Lower lobe of right lung (tissue), 2 donors: ENCODE results near the gene TMEM132C. TPM values are rescaled to one million over a fixed set of nuclear protein-coding genes. Genes with fewer than 3 reads are reported as not detected.

Experiments
- ATAC-seq, 2 donors: fragments of 200-7000 bp; cut with Tn5 transposase; one replicate each; pipeline ENCODE4 v1.9.1; 2020 to 2022; ENCODE audit warnings: mild to moderate bottlenecking in 2 of 2, moderate library complexity in 2 of 2
- DNase-seq: peaks from one replicate; pipeline ENCODE4 v3.0.0-alpha.2; 2020
- H3K27ac ChIP-seq: fragments of 200-600 bp; one replicate; pipeline ENCODE4 v1.8.0; 2022
- H3K27me3 ChIP-seq: fragments of 200-600 bp; one replicate; pipeline ENCODE4 v1.8.0; 2022; ENCODE audit warnings: low read depth
- H3K36me3 ChIP-seq: fragments of 200-600 bp; one replicate; pipeline ENCODE4 v1.8.0; 2022; ENCODE audit warnings: mild to moderate bottlenecking
- H3K4me1 ChIP-seq: fragments of 200-600 bp; one replicate; pipeline ENCODE4 v1.8.0; 2022
- H3K4me3 ChIP-seq: fragments of 200-600 bp; one replicate; pipeline ENCODE4 v1.8.0; 2022; ENCODE audit warnings: mild to moderate bottlenecking
- H3K9me3 ChIP-seq: fragments of 200-600 bp; one replicate; pipeline ENCODE4 v1.8.0; 2022
- intact Hi-C: fragments of 100-400 bp; cut with DNase I; formaldehyde crosslinking; loops from one replicate; pipeline ENCODE4 v1.11.0; 2022
- total RNA-seq: library from RNA; stranded (reverse); fragmentation: NEBNext Ultra II Directional; extraction: Animal tissue kit (Norgen Biotek cat#: 25700); gene quantifications from one replicate; pipeline ENCODE4 v1.2.1, GENCODE V29; 2021
- TF ChIP-seq, protein P1 (sequence below): fragments of 200-600 bp; IDR thresholded peaks from one replicate; pipeline ENCODE4 v1.8.0; 2022; ENCODE audit warnings: antibody characterized with exemption, mild to moderate bottlenecking
- donor health status: DM: no; HTN: yes; CAD: no; lungs with severe emphysema.

The TMEM132C gene
- total RNA-seq, 1 donor from 2014 or later, result 1.6 TPM

- H3K27me3 ChIP-seq, result no peaks in the 10 kb centered on the region
- TF ChIP-seq, protein P1, sequence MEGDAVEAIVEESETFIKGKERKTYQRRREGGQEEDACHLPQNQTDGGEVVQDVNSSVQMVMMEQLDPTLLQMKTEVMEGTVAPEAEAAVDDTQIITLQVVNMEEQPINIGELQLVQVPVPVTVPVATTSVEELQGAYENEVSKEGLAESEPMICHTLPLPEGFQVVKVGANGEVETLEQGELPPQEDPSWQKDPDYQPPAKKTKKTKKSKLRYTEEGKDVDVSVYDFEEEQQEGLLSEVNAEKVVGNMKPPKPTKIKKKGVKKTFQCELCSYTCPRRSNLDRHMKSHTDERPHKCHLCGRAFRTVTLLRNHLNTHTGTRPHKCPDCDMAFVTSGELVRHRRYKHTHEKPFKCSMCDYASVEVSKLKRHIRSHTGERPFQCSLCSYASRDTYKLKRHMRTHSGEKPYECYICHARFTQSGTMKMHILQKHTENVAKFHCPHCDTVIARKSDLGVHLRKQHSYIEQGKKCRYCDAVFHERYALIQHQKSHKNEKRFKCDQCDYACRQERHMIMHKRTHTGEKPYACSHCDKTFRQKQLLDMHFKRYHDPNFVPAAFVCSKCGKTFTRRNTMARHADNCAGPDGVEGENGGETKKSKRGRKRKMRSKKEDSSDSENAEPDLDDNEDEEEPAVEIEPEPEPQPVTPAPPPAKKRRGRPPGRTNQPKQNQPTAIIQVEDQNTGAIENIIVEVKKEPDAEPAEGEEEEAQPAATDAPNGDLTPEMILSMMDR, result no peak
- ATAC-seq, result no peak
- H3K27ac ChIP-seq, result no peak overlapping the region
- no peak for DNase-seq
- H3K9me3 ChIP-seq, result peaks cover 5% of the 10 kb centered on the region
- intact Hi-C loops, result no loop called here
- no peaks in the 10 kb centered on the region for H3K4me1 ChIP-seq
- no peak overlapping the region for H3K4me3 ChIP-seq
- H3K36me3 ChIP-seq, result no peaks in the 10 kb centered on the region
These were observed 298.0 kb downstream of the TMEM132C start for GRCh38 chr12:128564956-128565355.

DNA sequence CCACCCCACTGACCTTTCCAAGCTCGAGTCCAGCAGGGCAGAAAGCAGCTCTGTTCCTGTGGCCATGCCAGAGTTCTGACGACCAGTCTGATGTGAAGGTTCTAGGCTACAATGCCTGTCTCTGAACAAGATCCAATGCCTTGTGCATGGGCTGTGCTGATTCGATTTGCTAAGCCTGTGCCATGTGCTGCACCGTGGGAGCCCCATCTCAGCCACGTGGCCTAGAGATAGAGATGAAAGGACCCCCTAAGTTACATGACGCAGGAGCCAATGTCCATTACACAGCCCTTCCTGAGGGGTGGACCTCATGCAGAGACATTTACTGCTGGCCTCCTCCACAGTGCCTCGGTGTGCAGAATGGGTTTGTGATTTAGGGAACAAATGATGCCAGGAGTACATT, 300.8 kb downstream of the TMEM132C start:
- no peak for DNase-seq
- Histone ChIP-seq H3K36me3 (no peaks in the 10 kb centered on the region), H3K27ac (no peak overlapping the region), H3K4me3 (no peak overlapping the region), H3K9me3 (peaks cover 10% of the 10 kb centered on the region), H3K27me3 (no peaks in the 10 kb centered on the region), H3K4me1 (no peaks in the 10 kb centered on the region)
- intact Hi-C loops, result no loop called here
- ATAC-seq, result no peak
- TF ChIP-seq, protein P1, result no peak

DNA sequence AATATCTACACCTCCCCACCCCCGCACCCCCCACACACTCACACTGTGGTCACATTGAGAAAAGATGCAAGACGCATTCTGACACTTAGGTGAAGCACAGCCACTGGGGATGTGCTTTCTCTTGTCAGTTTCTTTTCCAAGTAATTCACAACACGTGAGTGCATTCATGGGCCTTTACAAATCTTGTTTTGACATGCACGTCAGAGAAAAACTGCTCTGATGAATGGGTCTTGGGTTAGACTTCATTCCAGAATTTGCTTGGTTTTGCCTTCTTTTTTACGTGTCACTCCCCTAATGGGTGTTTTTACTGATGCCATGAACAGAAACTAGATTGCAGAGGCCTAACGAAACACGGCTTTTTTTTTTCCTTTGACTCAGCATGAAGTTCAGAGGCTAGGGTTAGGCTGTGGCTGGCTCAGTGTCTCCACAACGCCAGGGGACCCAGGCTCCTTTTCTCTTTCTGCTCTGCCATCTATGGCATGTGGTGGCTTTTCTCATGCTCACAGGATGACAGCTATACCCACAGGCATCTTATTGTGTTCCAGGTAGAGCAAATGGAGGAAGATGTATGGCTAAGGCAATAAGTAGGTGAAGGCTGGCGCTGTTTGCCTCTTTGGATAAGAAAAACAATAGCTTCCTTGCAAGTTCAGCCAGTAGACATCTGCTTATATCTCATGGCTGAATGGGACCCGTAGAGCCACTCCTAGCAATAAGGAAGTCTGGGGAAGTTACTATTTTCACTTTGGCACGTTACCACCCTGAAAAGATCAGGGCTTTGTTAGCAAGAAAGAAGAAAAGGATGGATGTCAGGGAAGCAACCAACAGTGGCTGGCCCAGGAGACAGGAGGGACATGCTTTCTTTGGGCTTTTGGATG, 303.5 kb downstream of the TMEM132C start:
- Histone ChIP-seq H3K9me3 (peaks cover 6% of the 10 kb centered on the region), H3K36me3 (no peaks in the 10 kb centered on the region), H3K27ac (no peak overlapping the region), H3K27me3 (no peaks in the 10 kb centered on the region), H3K4me1 (no peaks in the 10 kb centered on the region), H3K4me3 (no peak overlapping the region)
- intact Hi-C loops, result no loop called here
- DNase-seq (no peak), ATAC-seq (no peak)
- TF ChIP-seq, protein P1, result no peak

- peaks cover 6% of the 10 kb centered on the region for H3K9me3 ChIP-seq
- DNase-seq (no peak), ATAC-seq (no peak)
- intact Hi-C loops, result no loop called here
- H3K4me1 ChIP-seq, result no peaks in the 10 kb centered on the region
- no peaks in the 10 kb centered on the region for H3K36me3 ChIP-seq
- no peak overlapping the region for H3K27ac ChIP-seq
- TF ChIP-seq, protein P1, result no peak
- H3K4me3 ChIP-seq, result no peak overlapping the region
- no peaks in the 10 kb centered on the region for H3K27me3 ChIP-seq
These were observed 305.2 kb downstream of the TMEM132C start for GRCh38 chr12:128571906-128572810.

DNA sequence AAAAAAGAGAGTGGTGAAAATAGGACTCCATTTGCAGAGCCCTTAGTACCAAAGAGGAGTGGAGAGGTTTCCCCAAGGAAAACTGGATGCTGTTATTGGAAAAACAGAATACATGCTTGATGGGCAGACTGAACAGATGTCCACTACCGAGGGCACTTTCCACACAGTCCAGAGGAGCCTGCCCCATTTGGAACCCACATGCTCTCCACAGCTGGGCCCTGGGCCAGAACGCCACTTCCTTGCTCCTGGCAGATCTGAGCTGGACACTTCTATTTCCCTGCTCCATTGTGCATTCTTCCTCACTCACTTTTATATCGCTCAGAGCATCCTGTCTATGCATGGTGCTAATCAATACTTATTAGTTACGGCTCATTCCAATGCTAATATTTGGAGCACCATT, 306.9 kb downstream of the TMEM132C start:
- TF ChIP-seq, protein P1, result no peak
- intact Hi-C loops, result no loop called here
- DNase-seq (no peak), ATAC-seq (no peak)
- Histone ChIP-seq H3K4me1 (no peaks in the 10 kb centered on the region), H3K4me3 (no peak overlapping the region), H3K36me3 (no peaks in the 10 kb centered on the region), H3K27me3 (no peaks in the 10 kb centered on the region), H3K9me3 (peaks cover 6% of the 10 kb centered on the region), H3K27ac (no peak overlapping the region)
